Endothelial cell of hepatic sinusoid (primary cell): Measurements from ENCODE around the gene RNF130.
"Not testable (repeated sequence)": the region's sequence is repeated elsewhere in the genome, so short reads cannot be mapped to it uniquely, and the experiment has no call there.

ENCODE experiments used
- in situ Hi-C: cut with HindIII; loops from 2 replicates; pipeline ENCODE4 v1.10.0; 2017; ENCODE audit warnings: low sequenced_read_pairs

RNF130 gene

GRCh38 chr5:180027459-180028089, 44.0 kb downstream of the RNF130 start:
- in situ Hi-C loops = loop anchor here (5.0 kb wide), 1 partner anchor 105 kb away; no protein-coding TSS in a partner anchor

GRCh38 chr5:180026734-180027458, 44.7 kb downstream of the RNF130 start:
- in situ Hi-C loops = loop anchor here (5.0 kb wide), 1 partner anchor 105 kb away; no protein-coding TSS in a partner anchor

- in situ Hi-C loops = loop anchor here (5.0 kb wide), 1 partner anchor 104 kb away; no protein-coding TSS in a partner anchor
Measured at GRCh38 chr5:180026320-180026719, 45.2 kb downstream of the RNF130 start.

- in situ Hi-C loops = no loop called here
Measured at GRCh38 chr5:180021900-180022299, 49.7 kb downstream of the RNF130 start.

GRCh38 chr5:180020176-180020575, 51.4 kb downstream of the RNF130 start:
- in situ Hi-C loops = no loop called here

- in situ Hi-C loops = no loop called here
Measured at GRCh38 chr5:180018347-180019060, 53.1 kb downstream of the RNF130 start.

- in situ Hi-C loops = not testable (repeated sequence)
Measured at GRCh38 chr5:180015523-180015922, 56.0 kb downstream of the RNF130 start.

GRCh38 chr5:180013678-180014077, 57.9 kb downstream of the RNF130 start:
- in situ Hi-C loops = loop anchor here (5.0 kb wide), 1 partner anchor 54 kb away; no protein-coding TSS in a partner anchor

- in situ Hi-C loops = loop anchor here (5.0 kb wide), 1 partner anchor 55 kb away; no protein-coding TSS in a partner anchor
Measured at GRCh38 chr5:180012316-180012715, 59.2 kb downstream of the RNF130 start.

- in situ Hi-C loops = loop anchor here (5.0 kb wide), 1 partner anchor 57 kb away; no protein-coding TSS in a partner anchor
Measured at GRCh38 chr5:180010636-180011035, 60.9 kb downstream of the RNF130 start.

GRCh38 chr5:180009581-180009980, 62.0 kb downstream of the RNF130 start:
- in situ Hi-C loops = no loop called here

- in situ Hi-C loops = no loop called here
Measured at GRCh38 chr5:180008433-180008832, 63.1 kb downstream of the RNF130 start.

- in situ Hi-C loops = no loop called here
Measured at GRCh38 chr5:180007582-180007981, 64.0 kb downstream of the RNF130 start.

GRCh38 chr5:180006141-180006540, 65.4 kb downstream of the RNF130 start:
- in situ Hi-C loops = no loop called here

- in situ Hi-C loops = no loop called here
Measured at GRCh38 chr5:180003127-180003526, 68.4 kb downstream of the RNF130 start.

- in situ Hi-C loops = no loop called here
Measured at GRCh38 chr5:180001742-180002141, 69.8 kb downstream of the RNF130 start.

- in situ Hi-C loops = no loop called here
Measured at GRCh38 chr5:180001136-180001535, 70.4 kb downstream of the RNF130 start.

- in situ Hi-C loops = no loop called here
Measured at GRCh38 chr5:179998485-179998884, 73.1 kb downstream of the RNF130 start.

- in situ Hi-C loops = no loop called here
Measured at GRCh38 chr5:179994583-179995323, 76.8 kb downstream of the RNF130 start.

GRCh38 chr5:179992855-179993254, 78.7 kb downstream of the RNF130 start:
- in situ Hi-C loops = not testable (repeated sequence)

GRCh38 chr5:179991106-179991505, 80.5 kb downstream of the RNF130 start:
- in situ Hi-C loops = no loop called here
